Measurements from ENCODE around the gene HIPK2.
"Not testable (repeated sequence)": the region's sequence is repeated elsewhere in the genome, so short reads cannot be mapped to it uniquely, and the experiment has no call there.

The HIPK2 gene

GRCh38 chr7:139557857-139558581 lies 219.8 kb downstream of the HIPK2 start:
- Histone ChIP-seq H3K27me3 (ENCODE audit: control insufficient read depth, insufficient read depth, low read length) (no peaks in the 10 kb centered on the region), H3K79me2 (no peaks in the 10 kb centered on the region), H3K4me2 (ENCODE audit: low read length) (no peak overlapping the region), H2AFZ (no peak overlapping the region), H3K27ac (no peak overlapping the region), H3K9ac (no peak overlapping the region), H3K4me3 (ENCODE audit: low read depth, low read length) (no peak overlapping the region), H3K36me3 (ENCODE audit: control insufficient read depth, insufficient read depth, low read length) (no peaks in the 10 kb centered on the region), H3K9me3 (ENCODE audit: control insufficient read depth, low read length) (no peaks in the 10 kb centered on the region), H3K4me1 (no peaks in the 10 kb centered on the region)
- TF ChIP-seq CTCF (IDR thresholded peaks at IDR 0.05): no peak

- H3K27me3 ChIP-seq (ENCODE audit: control insufficient read depth, insufficient read depth, low read length); H3K4me1 ChIP-seq; H3K79me2 ChIP-seq; H3K9me3 ChIP-seq (ENCODE audit: control insufficient read depth, low read length); H3K4me3 ChIP-seq (ENCODE audit: low read depth, low read length); H2AFZ ChIP-seq; H3K27ac ChIP-seq; H3K4me2 ChIP-seq (ENCODE audit: low read length); H3K36me3 ChIP-seq (ENCODE audit: control insufficient read depth, insufficient read depth, low read length); H3K9ac ChIP-seq: not testable (repeated sequence)
These were observed 223.7 kb downstream of the HIPK2 start for GRCh38 chr7:139553991-139554700.

GRCh38 chr7:139548302-139549028 lies 229.3 kb downstream of the HIPK2 start:
- Histone ChIP-seq H2AFZ (no peak overlapping the region), H3K4me3 (ENCODE audit: low read depth, low read length) (no peak overlapping the region), H3K36me3 (ENCODE audit: control insufficient read depth, insufficient read depth, low read length) (no peaks in the 10 kb centered on the region), H3K9ac (no peak overlapping the region), H3K27ac (no peak overlapping the region), H3K9me3 (ENCODE audit: control insufficient read depth, low read length) (no peaks in the 10 kb centered on the region), H3K27me3 (ENCODE audit: control insufficient read depth, insufficient read depth, low read length) (no peaks in the 10 kb centered on the region), H3K79me2 (no peaks in the 10 kb centered on the region), H3K4me1 (no peaks in the 10 kb centered on the region), H3K4me2 (ENCODE audit: low read length) (no peak overlapping the region)
- TF ChIP-seq CTCF (IDR thresholded peaks at IDR 0.05): no peak

- Histone ChIP-seq H3K4me1 (no peaks in the 10 kb centered on the region), H3K9me3 (ENCODE audit: control insufficient read depth, low read length) (no peaks in the 10 kb centered on the region), H3K4me3 (ENCODE audit: low read depth, low read length) (no peak overlapping the region), H3K36me3 (ENCODE audit: control insufficient read depth, insufficient read depth, low read length) (no peaks in the 10 kb centered on the region), H3K9ac (no peak overlapping the region), H3K27ac (no peak overlapping the region), H3K27me3 (ENCODE audit: control insufficient read depth, insufficient read depth, low read length) (no peaks in the 10 kb centered on the region), H3K79me2 (no peaks in the 10 kb centered on the region), H2AFZ (no peak overlapping the region), H3K4me2 (ENCODE audit: low read length) (no peak overlapping the region)
- no peak for TF ChIP-seq CTCF (IDR thresholded peaks at IDR 0.05)
These were observed 233.2 kb downstream of the HIPK2 start for GRCh38 chr7:139544645-139545044.
